Measurements from ENCODE around the gene TBP.

DNA sequence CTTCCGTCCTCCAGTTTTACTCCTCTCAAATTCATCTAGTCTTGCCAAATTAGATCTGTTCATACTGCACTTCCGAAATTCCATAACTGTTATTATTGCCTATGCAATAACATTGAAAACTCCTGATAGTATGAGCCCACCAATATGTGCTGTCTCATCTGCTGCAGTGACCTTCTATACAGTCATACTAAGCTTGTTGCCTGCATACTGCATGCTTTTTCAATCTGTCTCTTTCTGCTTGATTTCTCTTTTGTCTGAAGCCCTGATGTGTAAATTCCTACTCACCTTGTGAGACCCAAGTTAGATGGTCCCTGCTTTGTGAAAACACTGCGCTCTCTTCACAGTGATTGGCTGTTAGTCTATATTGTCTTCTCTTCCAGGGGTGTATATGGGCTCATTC is 1.1 kb downstream of the TBP start:
- TF ChIP-seq ZNF8 (CRISPR knock-in tag; IDR thresholded peaks at IDR 0.05) (no peak), CSRNP3 (CRISPR knock-in tag; IDR thresholded peaks at IDR 0.05) (no peak), ISL1 (CRISPR knock-in tag; IDR thresholded peaks at IDR 0.05) (no peak), SNAI2 (CRISPR knock-in tag; IDR thresholded peaks at IDR 0.05) (no peak), ZFP30 (CRISPR knock-in tag; IDR thresholded peaks at IDR 0.05) (no peak), RARB (CRISPR knock-in tag; IDR thresholded peaks at IDR 0.05) (no peak), TCF4 (CRISPR knock-in tag; IDR thresholded peaks at IDR 0.05; ENCODE audit: borderline replicate concordance) (no peak)
- TF ChIP-seq, protein P1, sequence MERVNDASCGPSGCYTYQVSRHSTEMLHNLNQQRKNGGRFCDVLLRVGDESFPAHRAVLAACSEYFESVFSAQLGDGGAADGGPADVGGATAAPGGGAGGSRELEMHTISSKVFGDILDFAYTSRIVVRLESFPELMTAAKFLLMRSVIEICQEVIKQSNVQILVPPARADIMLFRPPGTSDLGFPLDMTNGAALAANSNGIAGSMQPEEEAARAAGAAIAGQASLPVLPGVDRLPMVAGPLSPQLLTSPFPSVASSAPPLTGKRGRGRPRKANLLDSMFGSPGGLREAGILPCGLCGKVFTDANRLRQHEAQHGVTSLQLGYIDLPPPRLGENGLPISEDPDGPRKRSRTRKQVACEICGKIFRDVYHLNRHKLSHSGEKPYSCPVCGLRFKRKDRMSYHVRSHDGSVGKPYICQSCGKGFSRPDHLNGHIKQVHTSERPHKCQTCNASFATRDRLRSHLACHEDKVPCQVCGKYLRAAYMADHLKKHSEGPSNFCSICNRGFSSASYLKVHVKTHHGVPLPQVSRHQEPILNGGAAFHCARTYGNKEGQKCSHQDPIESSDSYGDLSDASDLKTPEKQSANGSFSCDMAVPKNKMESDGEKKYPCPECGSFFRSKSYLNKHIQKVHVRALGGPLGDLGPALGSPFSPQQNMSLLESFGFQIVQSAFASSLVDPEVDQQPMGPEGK (CRISPR knock-in tag; IDR thresholded peaks at IDR 0.05; ENCODE audit: borderline replicate concordance): no peak
- TF ChIP-seq, protein P2, sequence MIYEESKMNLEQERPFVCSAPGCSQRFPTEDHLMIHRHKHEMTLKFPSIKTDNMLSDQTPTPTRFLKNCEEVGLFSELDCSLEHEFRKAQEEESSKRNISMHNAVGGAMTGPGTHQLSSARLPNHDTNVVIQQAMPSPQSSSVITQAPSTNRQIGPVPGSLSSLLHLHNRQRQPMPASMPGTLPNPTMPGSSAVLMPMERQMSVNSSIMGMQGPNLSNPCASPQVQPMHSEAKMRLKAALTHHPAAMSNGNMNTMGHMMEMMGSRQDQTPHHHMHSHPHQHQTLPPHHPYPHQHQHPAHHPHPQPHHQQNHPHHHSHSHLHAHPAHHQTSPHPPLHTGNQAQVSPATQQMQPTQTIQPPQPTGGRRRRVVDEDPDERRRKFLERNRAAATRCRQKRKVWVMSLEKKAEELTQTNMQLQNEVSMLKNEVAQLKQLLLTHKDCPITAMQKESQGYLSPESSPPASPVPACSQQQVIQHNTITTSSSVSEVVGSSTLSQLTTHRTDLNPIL (CRISPR knock-in tag; IDR thresholded peaks at IDR 0.05; ENCODE audit: low read depth): no peak

All from SK-N-SH treated with all-trans-retinoic acid at 6 μM for 48 hours (cell line).